ENCODE data around the gene DUSP2. TPM values are rescaled to one million over a fixed set of nuclear protein-coding genes. Genes with fewer than 3 reads are reported as not detected.

DUSP2 gene
- total RNA-seq, 1 donor, result 0.86 TPM

- TF ChIP-seq CTCF (IDR thresholded peaks at IDR 0.05; ENCODE audit: insufficient read depth, low read depth, low read length), result no peak
- DNase-seq (ENCODE audit: low read depth), result no peak
- no peak overlapping the region for H3K4me3 ChIP-seq (ENCODE audit: low read depth, low read length)
These were observed 1.8 kb upstream of the DUSP2 start for GRCh38 chr2:96146881-96147592.

GRCh38 chr2:96146153-96146880 lies 1.1 kb upstream of the DUSP2 start:
- no peak for TF ChIP-seq CTCF (IDR thresholded peaks at IDR 0.05; ENCODE audit: insufficient read depth, low read depth, low read length)
- H3K4me3 ChIP-seq (ENCODE audit: low read depth, low read length), result no peak overlapping the region
- no peak for DNase-seq (ENCODE audit: low read depth)

DNA sequence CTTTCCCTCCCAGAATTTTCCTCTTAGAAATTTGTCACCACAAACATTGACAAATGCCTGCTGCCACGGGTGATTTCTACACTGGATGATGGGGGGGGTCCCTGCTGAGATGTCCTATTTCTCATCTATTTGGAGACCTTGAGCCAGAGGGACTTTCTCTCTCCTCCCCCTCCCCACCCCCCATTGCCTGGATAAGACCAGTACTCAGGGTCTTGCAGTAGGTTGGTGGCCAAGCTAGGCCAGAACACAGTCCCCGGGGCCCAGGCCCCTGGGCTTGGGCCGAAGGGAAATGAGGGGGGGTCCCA lies 560 bp upstream of the DUSP2 start:
- DNase-seq (ENCODE audit: low read depth), result no peak
- no peak overlapping the region for H3K4me3 ChIP-seq (ENCODE audit: low read depth, low read length)
- no peak for TF ChIP-seq CTCF (IDR thresholded peaks at IDR 0.05; ENCODE audit: insufficient read depth, low read depth, low read length)

- DNase-seq (ENCODE audit: low read depth), result no peak
- no peak for TF ChIP-seq CTCF (IDR thresholded peaks at IDR 0.05; ENCODE audit: insufficient read depth, low read depth, low read length)
- peak overlapping the region; percentile 36 for H3K4me3 ChIP-seq (ENCODE audit: low read depth, low read length)
These were observed 682 bp downstream of the DUSP2 start for GRCh38 chr2:96144481-96145035.

- TF ChIP-seq CTCF (IDR thresholded peaks at IDR 0.05; ENCODE audit: insufficient read depth, low read depth, low read length), result no peak
- no peak overlapping the region for H3K4me3 ChIP-seq (ENCODE audit: low read depth, low read length)
- no peak for DNase-seq (ENCODE audit: low read depth)
These were observed 1.3 kb downstream of the DUSP2 start for GRCh38 chr2:96143848-96144480.

GRCh38 chr2:96143231-96143847 lies 1.9 kb downstream of the DUSP2 start:
- DNase-seq (ENCODE audit: low read depth), result no peak
- no peak for TF ChIP-seq CTCF (IDR thresholded peaks at IDR 0.05; ENCODE audit: insufficient read depth, low read depth, low read length)
- no peak overlapping the region for H3K4me3 ChIP-seq (ENCODE audit: low read depth, low read length)

Data from fibroblast of villous mesenchyme (primary cell).